ENCODE measurements around the gene MEP1A.

DNA sequence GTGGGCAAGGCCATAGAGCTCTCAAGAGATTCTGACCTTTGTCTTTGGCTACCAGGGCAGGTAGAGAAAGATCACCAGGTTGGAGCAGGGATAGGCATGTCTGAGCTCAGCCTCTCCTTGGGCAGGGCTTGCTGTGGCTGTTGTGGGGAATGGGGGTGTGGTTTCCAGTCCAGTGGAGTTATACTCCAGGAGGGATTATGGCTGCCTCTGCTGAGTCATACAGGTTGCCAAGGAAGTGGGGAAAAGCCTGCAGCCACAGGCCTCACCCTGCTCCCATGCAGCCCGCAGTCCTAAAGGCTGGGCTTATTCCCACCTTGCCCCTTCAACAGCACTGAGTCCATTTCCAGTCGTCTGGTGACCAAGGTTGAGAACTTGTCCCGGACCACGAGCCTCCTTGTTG is 21.9 kb downstream of the MEP1A start:
- TF ChIP-seq, protein P1, sequence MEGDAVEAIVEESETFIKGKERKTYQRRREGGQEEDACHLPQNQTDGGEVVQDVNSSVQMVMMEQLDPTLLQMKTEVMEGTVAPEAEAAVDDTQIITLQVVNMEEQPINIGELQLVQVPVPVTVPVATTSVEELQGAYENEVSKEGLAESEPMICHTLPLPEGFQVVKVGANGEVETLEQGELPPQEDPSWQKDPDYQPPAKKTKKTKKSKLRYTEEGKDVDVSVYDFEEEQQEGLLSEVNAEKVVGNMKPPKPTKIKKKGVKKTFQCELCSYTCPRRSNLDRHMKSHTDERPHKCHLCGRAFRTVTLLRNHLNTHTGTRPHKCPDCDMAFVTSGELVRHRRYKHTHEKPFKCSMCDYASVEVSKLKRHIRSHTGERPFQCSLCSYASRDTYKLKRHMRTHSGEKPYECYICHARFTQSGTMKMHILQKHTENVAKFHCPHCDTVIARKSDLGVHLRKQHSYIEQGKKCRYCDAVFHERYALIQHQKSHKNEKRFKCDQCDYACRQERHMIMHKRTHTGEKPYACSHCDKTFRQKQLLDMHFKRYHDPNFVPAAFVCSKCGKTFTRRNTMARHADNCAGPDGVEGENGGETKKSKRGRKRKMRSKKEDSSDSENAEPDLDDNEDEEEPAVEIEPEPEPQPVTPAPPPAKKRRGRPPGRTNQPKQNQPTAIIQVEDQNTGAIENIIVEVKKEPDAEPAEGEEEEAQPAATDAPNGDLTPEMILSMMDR (IDR thresholded peaks at IDR 0.05; ENCODE audit: insufficient read depth, low read length), result no peak
- TF ChIP-seq POLR2AphosphoS5 (IDR thresholded peaks at IDR 0.05; ENCODE audit: low read depth), result no peak
- TF ChIP-seq, protein P2, sequence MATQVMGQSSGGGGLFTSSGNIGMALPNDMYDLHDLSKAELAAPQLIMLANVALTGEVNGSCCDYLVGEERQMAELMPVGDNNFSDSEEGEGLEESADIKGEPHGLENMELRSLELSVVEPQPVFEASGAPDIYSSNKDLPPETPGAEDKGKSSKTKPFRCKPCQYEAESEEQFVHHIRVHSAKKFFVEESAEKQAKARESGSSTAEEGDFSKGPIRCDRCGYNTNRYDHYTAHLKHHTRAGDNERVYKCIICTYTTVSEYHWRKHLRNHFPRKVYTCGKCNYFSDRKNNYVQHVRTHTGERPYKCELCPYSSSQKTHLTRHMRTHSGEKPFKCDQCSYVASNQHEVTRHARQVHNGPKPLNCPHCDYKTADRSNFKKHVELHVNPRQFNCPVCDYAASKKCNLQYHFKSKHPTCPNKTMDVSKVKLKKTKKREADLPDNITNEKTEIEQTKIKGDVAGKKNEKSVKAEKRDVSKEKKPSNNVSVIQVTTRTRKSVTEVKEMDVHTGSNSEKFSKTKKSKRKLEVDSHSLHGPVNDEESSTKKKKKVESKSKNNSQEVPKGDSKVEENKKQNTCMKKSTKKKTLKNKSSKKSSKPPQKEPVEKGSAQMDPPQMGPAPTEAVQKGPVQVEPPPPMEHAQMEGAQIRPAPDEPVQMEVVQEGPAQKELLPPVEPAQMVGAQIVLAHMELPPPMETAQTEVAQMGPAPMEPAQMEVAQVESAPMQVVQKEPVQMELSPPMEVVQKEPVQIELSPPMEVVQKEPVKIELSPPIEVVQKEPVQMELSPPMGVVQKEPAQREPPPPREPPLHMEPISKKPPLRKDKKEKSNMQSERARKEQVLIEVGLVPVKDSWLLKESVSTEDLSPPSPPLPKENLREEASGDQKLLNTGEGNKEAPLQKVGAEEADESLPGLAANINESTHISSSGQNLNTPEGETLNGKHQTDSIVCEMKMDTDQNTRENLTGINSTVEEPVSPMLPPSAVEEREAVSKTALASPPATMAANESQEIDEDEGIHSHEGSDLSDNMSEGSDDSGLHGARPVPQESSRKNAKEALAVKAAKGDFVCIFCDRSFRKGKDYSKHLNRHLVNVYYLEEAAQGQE (IDR thresholded peaks at IDR 0.05; ENCODE audit: insufficient replicate concordance, low read depth), result no peak
- TF ChIP-seq GABPA (IDR thresholded peaks at IDR 0.05; ENCODE audit: low read depth), result no peak
- no peak for TF ChIP-seq SPI1 (IDR thresholded peaks at IDR 0.05; ENCODE audit: borderline replicate concordance, low read depth)

All from HL-60 (cell line).